HCT116 (cell line): ENCODE results near the gene MUC21. TPM values are rescaled to one million over a fixed set of nuclear protein-coding genes. Genes with fewer than 3 reads are reported as not detected.

Source experiments
- ATAC-seq: fragments of 200-7000 bp; cut with Tn5 transposase; 2 replicates; pipeline ENCODE4 v1.9.1; 2020; ENCODE audit warnings: mild to moderate bottlenecking, moderate library complexity
- BruUV-seq: library from RNA; stranded (reverse); fragments of 400-500 nt; replicated peaks from 2 replicates; lab custom pipeline; 2021; lab: Mats Ljungman, UMichigan
- CTCF ChIA-PET: fragments of 300-600 bp; sonication (Branson Sonifier 250); formaldehyde crosslinking; loops from one replicate; lab custom pipeline; 2021; ENCODE audit warnings: antibody characterized with exemption; lab: Charles Lee
- POLR2A ChIA-PET: fragments of 300-600, 350-600 bp; sonication (Branson Sonifier 250); formaldehyde crosslinking; loops from one replicate; lab custom pipeline; 2021; ENCODE audit warnings: antibody characterized with exemption; lab: Charles Lee
- RAD21 ChIA-PET, 2 experiments: fragments of 300-600 bp; sonication (Branson Sonifier 250); formaldehyde crosslinking; loops; one replicate each; lab custom pipeline; 2023; ENCODE audit warnings: low total read pairs in 2 of 2; ENCODE audit not compliant: uncharacterized antibody in 2 of 2, unreplicated experiment in 2 of 2, low non-redundant PET in 1 of 2; lab: Charles Lee
- DNase-seq: peaks from one replicate; pipeline ENCODE4 v3.0.0-alpha.2; 2010; ENCODE audit warnings: low read depth, low spot score
- H2AFZ ChIP-seq: fragments of 200-600 bp; shearing (Covaris generic), sonication (generic); 2 replicates; pipeline ENCODE4 v1.6.1; 2017; ENCODE audit warnings: low read depth, mixed run types, mixed read lengths, antibody characterized with exemption, low read length; ENCODE audit not compliant: poor library complexity, severe bottlenecking
- H3K27ac ChIP-seq: 2 replicates; pipeline ENCODE4 v1.5.1; 2012; ENCODE audit warnings: low read depth, low read length
- H3K27me3 ChIP-seq: fragments of 200-600 bp; sonication (generic); 2 replicates; pipeline ENCODE4 v1.6.1; 2016; ENCODE audit warnings: mixed run types, low read length, mixed read lengths; ENCODE audit not compliant: insufficient read depth
- H3K36me3 ChIP-seq, 2 experiments: fragments of 200-500 bp in 1 of 2; fragments of 200-600 bp in 1 of 2; sonication (Bioruptor generic) in 1 of 2; sonication (generic) in 1 of 2; 2 replicates each; pipeline versions ENCODE4 v1.5.1 to v1.6.1; 2014 to 2016; ENCODE audit warnings: low read length in 2 of 2, inconsistent platforms in 1 of 2, mixed read lengths in 1 of 2, mixed run types in 1 of 2; ENCODE audit not compliant: insufficient read depth in 2 of 2, control insufficient read depth in 1 of 2
- H3K4me1 ChIP-seq, 2 experiments: fragments of 200-600 bp in 1 of 2; sonication (generic) in 1 of 2; 2 replicates each; pipeline versions ENCODE4 v1.5.1 to v1.6.1; 2012 to 2017; ENCODE audit warnings: low read length in 2 of 2, inconsistent platforms in 1 of 2, mild to moderate bottlenecking in 1 of 2, mixed read lengths in 1 of 2, mixed run types in 1 of 2, moderate library complexity in 1 of 2; ENCODE audit not compliant: insufficient read depth in 2 of 2, control insufficient read depth in 1 of 2
- H3K4me2 ChIP-seq: fragments of 200-600 bp; sonication (generic); 2 replicates; pipeline ENCODE4 v1.6.1; 2017; ENCODE audit warnings: mixed run types, low read length, mixed read lengths
- H3K4me3 ChIP-seq, 2 experiments: fragments of 200-600 bp in 1 of 2; sonication (generic) in 1 of 2; replicated peaks in 1 of 2; 2 replicates each; pipeline ENCODE4 v1.5.1; 2011 to 2016; ENCODE audit warnings: low read length in 2 of 2, control low read depth in 1 of 2, low read depth in 1 of 2, mild to moderate bottlenecking in 1 of 2, mixed read lengths in 1 of 2, mixed run types in 1 of 2
- H3K79me2 ChIP-seq: fragments of 200-600 bp; sonication (generic); 2 replicates; pipeline ENCODE4 v1.6.1; 2017; ENCODE audit warnings: mild to moderate bottlenecking, mixed run types, low read length, moderate library complexity, mixed read lengths; ENCODE audit not compliant: insufficient read depth
- H3K9ac ChIP-seq: fragments of 200-600 bp; sonication (generic); 2 replicates; pipeline ENCODE4 v1.6.1; 2016; ENCODE audit warnings: low read length, mixed read lengths
- H3K9me2 ChIP-seq: fragments of 200-600 bp; sonication (generic), shearing (Covaris generic); 2 replicates; pipeline ENCODE4 v1.6.1; 2017; ENCODE audit warnings: mixed run types, mild to moderate bottlenecking, moderate library complexity; ENCODE audit not compliant: insufficient read depth
- H3K9me3 ChIP-seq, 2 experiments: fragments of 200-500 bp in 1 of 2; fragments of 200-600 bp in 1 of 2; sonication (Bioruptor generic) in 1 of 2; sonication (generic) in 1 of 2; 2 replicates each; pipeline ENCODE4 v1.6.1; 2014 to 2017; ENCODE audit warnings: low read length in 2 of 2, mixed read lengths in 2 of 2, inconsistent platforms in 1 of 2, low read depth in 1 of 2, mild to moderate bottlenecking in 1 of 2, mixed run types in 1 of 2, moderate library complexity in 1 of 2; ENCODE audit not compliant: control insufficient read depth in 1 of 2, insufficient read depth in 1 of 2
- H4K20me1 ChIP-seq: fragments of 200-600 bp; sonication (generic), shearing (Covaris generic); 2 replicates; pipeline ENCODE4 v1.6.1; 2017; ENCODE audit warnings: mixed run types, mild to moderate bottlenecking, moderate library complexity; ENCODE audit not compliant: insufficient read depth
- CBX3 ChIP-seq: IDR thresholded peaks from 2 replicates; pipeline ENCODE4 v1.6.1; 2012; ENCODE audit warnings: low read depth
- CEBPB ChIP-seq: IDR thresholded peaks from 2 replicates; pipeline ENCODE4 v1.6.1; 2012; ENCODE audit warnings: low read depth
- ELF1 ChIP-seq: IDR thresholded peaks from 2 replicates; pipeline ENCODE4 v1.6.1; 2012; ENCODE audit warnings: low read depth, borderline replicate concordance
- EZH2phosphoT487 ChIP-seq: fragments of 200-600 bp; IDR thresholded peaks from 2 replicates; pipeline ENCODE4 v1.6.1; 2018; ENCODE audit warnings: antibody characterized with exemption, borderline replicate concordance
- FOSL1 ChIP-seq: IDR thresholded peaks from 2 replicates; pipeline ENCODE4 v1.6.1; 2012; ENCODE audit warnings: low read depth
- POLR2A ChIP-seq: IDR thresholded peaks from 2 replicates; pipeline ENCODE4 v1.7.0; 2011; ENCODE audit warnings: borderline replicate concordance; ENCODE audit not compliant: insufficient read depth, insufficient read length; ENCODE audit errors: extremely low read depth
- POLR2AphosphoS5 ChIP-seq: IDR thresholded peaks from 2 replicates; pipeline ENCODE4 v1.6.1; 2011; ENCODE audit warnings: mild to moderate bottlenecking, low read depth, low read length, moderate library complexity
- RAD21 ChIP-seq: IDR thresholded peaks from 2 replicates; pipeline ENCODE4 v1.6.1; 2012; ENCODE audit warnings: low read depth, mild to moderate bottlenecking
- REST ChIP-seq: IDR thresholded peaks from 2 replicates; pipeline ENCODE4 v1.6.1; 2012; ENCODE audit warnings: low read depth
- SP1 ChIP-seq: IDR thresholded peaks from 2 replicates; pipeline ENCODE4 v1.6.1; 2012; ENCODE audit warnings: low read depth
- ZBTB33 ChIP-seq: IDR thresholded peaks from 2 replicates; pipeline ENCODE4 v1.6.1; 2011; ENCODE audit warnings: mild to moderate bottlenecking, low read length, moderate library complexity; ENCODE audit not compliant: insufficient replicate concordance; ENCODE audit errors: extremely low read depth
- ZFX ChIP-seq: fragments of 450-650 bp; IDR thresholded peaks from 2 replicates; pipeline ENCODE4 v1.6.1; 2017
- ZNF274 ChIP-seq: fragments of 200-500 bp; sonication (Bioruptor generic); IDR thresholded peaks from 2 replicates; pipeline ENCODE4 v1.6.1; 2014; ENCODE audit warnings: mild to moderate bottlenecking, low read depth, low read length, inconsistent platforms
- intact Hi-C: fragments of 100-400 bp; cut with micrococcal nuclease; formaldehyde crosslinking; loops from 2 replicates; pipeline ENCODE4 v1.10.0; 2022
- total RNA-seq: library from RNA; stranded (reverse); gene quantifications from one replicate; pipeline ENCODE4 v1.2.1, GENCODE V29; 2021; ENCODE audit not compliant: unreplicated experiment
- TF ChIP-seq, protein P1 (sequence below): IDR thresholded peaks from 2 replicates; pipeline ENCODE4 v1.6.1; 2012

MUC21 gene
- total RNA-seq, 1 experiment from 2014 or later = not detected

GRCh38 chr6:31037169-31037568, 53.7 kb downstream of the MUC21 start:
- Histone ChIP-seq H3K9me2 (no peaks in the 10 kb centered on the region), H3K79me2 (no peaks in the 10 kb centered on the region), H3K27ac (no peak overlapping the region), H3K4me3 (no peak overlapping the region), H3K9ac (no peak overlapping the region), H3K9me3 (no peaks in the 10 kb centered on the region), H3K4me2 (no peak overlapping the region), H3K36me3 (no peaks in the 10 kb centered on the region), H3K27me3 (no peaks in the 10 kb centered on the region), H2AFZ (no peak overlapping the region), H4K20me1 (no peaks in the 10 kb centered on the region), H3K4me1 (no peaks in the 10 kb centered on the region)
- ATAC-seq = no peak
- intact Hi-C loops = no loop called here
- no peak for DNase-seq
- ChIA-PET RAD21 (no interaction called here), POLR2A (no interaction called here), CTCF (no interaction called here)
- TF ChIP-seq REST (no peak), CEBPB (no peak), ZNF274 (no peak), ZFX (no peak)
- no TSS peak for BruUV-seq

- DNase-seq (no peak), ATAC-seq (no peak)
- no peak overlapping the region for H2AFZ ChIP-seq
- intact Hi-C loops = no loop called here
- H3K4me3 ChIP-seq = no peak overlapping the region
- CTCF ChIA-PET = no interaction called here
- no peaks in the 10 kb centered on the region for H3K9me2 ChIP-seq
- no peaks in the 10 kb centered on the region for H4K20me1 ChIP-seq
- no peaks in the 10 kb centered on the region for H3K9me3 ChIP-seq
- RAD21 ChIA-PET = no interaction called here
- H3K4me2 ChIP-seq = no peak overlapping the region
- H3K27ac ChIP-seq = no peak overlapping the region
- H3K4me1 ChIP-seq = peaks cover 0 to 2% of the 10 kb centered on the region in 2 experiments; a peak in 1 of 4 replicates
- no peaks in the 10 kb centered on the region for H3K27me3 ChIP-seq
- H3K79me2 ChIP-seq = no peaks in the 10 kb centered on the region
- H3K36me3 ChIP-seq = no peaks in the 10 kb centered on the region
- POLR2A ChIA-PET = no interaction called here
- no TSS peak for BruUV-seq
- H3K9ac ChIP-seq = no peak overlapping the region
- TF ChIP-seq CBX3 (no peak), ZNF274 (no peak), ELF1 (no peak), EZH2phosphoT487 (no peak), FOSL1 (no peak), RAD21 (no peak), POLR2AphosphoS5 (no peak), SP1 (no peak), POLR2A (no peak), ZBTB33 (no peak)
- TF ChIP-seq, protein P1, sequence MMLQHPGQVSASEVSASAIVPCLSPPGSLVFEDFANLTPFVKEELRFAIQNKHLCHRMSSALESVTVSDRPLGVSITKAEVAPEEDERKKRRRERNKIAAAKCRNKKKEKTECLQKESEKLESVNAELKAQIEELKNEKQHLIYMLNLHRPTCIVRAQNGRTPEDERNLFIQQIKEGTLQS = no peak
Measured at GRCh38 chr6:31037682-31038081, 54.2 kb downstream of the MUC21 start.
